Stomach (tissue), 9 donors: ENCODE results near the gene KCNQ1. TPM values are rescaled to one million over a fixed set of nuclear protein-coding genes. Genes with fewer than 3 reads are reported as not detected.

ENCODE experiments used
- DNase-seq, 2 donors: peaks; one replicate each; pipeline versions ENCODE4 v3.0.0 to v3.0.0-alpha.2; 2013 to 2019
- H3K27ac ChIP-seq, 5 donors: fragments of 200-600 bp in 4 of 5; sonication (generic) in 4 of 5; one replicate each; pipeline ENCODE4 v1.5.1; 2013 to 2019; ENCODE audit warnings: mild to moderate bottlenecking in 1 of 5, moderate library complexity in 1 of 5
- H3K27me3 ChIP-seq, 3 donors: fragments of 200-600 bp; sonication (generic); one replicate each; pipeline ENCODE4 v1.5.1; 2017 to 2019; ENCODE audit warnings: mixed run types in 1 of 3
- H3K36me3 ChIP-seq, 4 donors: fragments of 200-600 bp; sonication (generic); 1 replicate in 3 of 4; 2 replicates in 1 of 4; pipeline ENCODE4 v1.5.1; 2016 to 2019
- H3K4me1 ChIP-seq, 4 donors: fragments of 200-600 bp; sonication (generic); one replicate each; pipeline ENCODE4 v1.5.1; 2016 to 2019
- H3K4me3 ChIP-seq, 4 donors: fragments of 200-600 bp; sonication (generic) in 3 of 4; one replicate each; pipeline ENCODE4 v1.5.1; 2016 to 2019; ENCODE audit warnings: mild to moderate bottlenecking in 1 of 4
- H3K9me3 ChIP-seq, 4 donors: fragments of 200-600 bp; sonication (generic); one replicate each; pipeline ENCODE4 v1.5.1; 2016 to 2019
- CTCF ChIP-seq, 7 experiments: fragments of 450-650 bp in 4 of 7; fragments of 200-600 bp in 3 of 7; sonication (generic) in 3 of 7; IDR thresholded peaks; one replicate each; pipeline ENCODE4 v1.5.1; 2016 to 2019; ENCODE audit warnings: antibody characterized with exemption in 7 of 7, control low read depth in 2 of 7, mild to moderate bottlenecking in 1 of 7
- EP300 ChIP-seq: sonication (generic); formaldehyde crosslinking; IDR thresholded peaks from one replicate; pipeline ENCODE4 v1.6.1; 2017; ENCODE audit warnings: antibody characterized with exemption
- POLR2A ChIP-seq, 4 donors: fragments of 450-650 bp; IDR thresholded peaks; one replicate each; pipeline ENCODE4 v1.6.1; 2016; ENCODE audit warnings: antibody characterized with exemption in 4 of 4, control low read depth in 2 of 4, mild to moderate bottlenecking in 1 of 4, moderate library complexity in 1 of 4
- POLR2AphosphoS5 ChIP-seq, 3 donors: sonication (generic); formaldehyde crosslinking; IDR thresholded peaks; one replicate each; pipeline ENCODE4 v1.6.1; 2016; ENCODE audit warnings: antibody characterized with exemption in 3 of 3
- WGBS, 5 donors: extraction: QIAGEN DNeasy Blood & Tissue Kit in 3 of 5; methylation state at CpG; one replicate each; pipeline versions ENCODE4 v1.1.5 to v1.1.7; 2013 to 2018; 5-methylcytosine and 5-hydroxymethylcytosine counted together
- intact Hi-C: fragments of 100-400 bp; cut with DNase I; formaldehyde crosslinking; loops from one replicate; pipeline ENCODE4 v1.15.1; 2023; ENCODE audit warnings: low total_unique reads
- polyA plus RNA-seq, 3 donors: library from polyadenylated mRNA; stranded (reverse); fragments of 200-250 nt; gene quantifications; one replicate each; pipeline ENCODE4 v1.2.3, GENCODE V29; 2013
- total RNA-seq, 5 donors: library from RNA; depleted of rRNA; stranded (reverse); fragments of >200 nt; gene quantifications; one replicate each; pipeline versions ENCODE4 v1.1.0 to v1.2.3, GENCODE V29; 2014 to 2016
- donor health status: healthy with polysubstance abuse.
- donor health status: Bipolar disorder and iron deficiency.
- donor health status: healthy.

Gene KCNQ1
- total and polyA plus RNA-seq, 8 donors, result 12.1 to 155 (median 49.0) TPM

GRCh38 chr11:2708757-2709281, 264.0 kb downstream of the KCNQ1 start:
- H3K36me3 ChIP-seq, result peaks cover 0 to 2% (median 0%) of the 10 kb centered on the region in 4 donors
- peak in 1 of 2 donors; percentile 86 for DNase-seq
- TF ChIP-seq EP300, result no peak
- no peak for TF ChIP-seq POLR2A (IDR thresholded peaks at IDR 0.05)
- TF ChIP-seq POLR2AphosphoS5 (IDR thresholded peaks at IDR 0.05), result peak in 1 of 3 donors; percentile 47
- peaks cover 0 to 21% (median 13%) of the 10 kb centered on the region in 4 donors for H3K4me1 ChIP-seq
- 68 to 77% (median 73%) methylated on average over 14 of the region's 14 CpGs for WGBS, 5 donors
- H3K27me3 ChIP-seq, result no peaks in the 10 kb centered on the region
- intact Hi-C loops, result loop anchor here (10.0 kb wide), 1 partner anchor 166 kb away; no protein-coding TSS in a partner anchor
- peak overlapping the region in 2 of 4 donors; percentile 2 to 26 for H3K4me3 ChIP-seq
- no peaks in the 10 kb centered on the region for H3K9me3 ChIP-seq
- H3K27ac ChIP-seq, result peak overlapping the region in 4 of 5 donors; percentile 41 to 84 (median 68)

GRCh38 chr11:2709429-2709828, 264.6 kb downstream of the KCNQ1 start:
- 58 to 76% (median 65%) methylated on average over 8 of the region's 8 CpGs for WGBS, 5 donors
- intact Hi-C loops, result loop anchor here (10.0 kb wide), 1 partner anchor 165 kb away; no protein-coding TSS in a partner anchor
- Histone ChIP-seq H3K36me3 (peaks cover 0 to 8% (median 0%) of the 10 kb centered on the region in 4 donors), H3K4me3 (no peak overlapping the region), H3K4me1 (peaks cover 0 to 20% (median 12%) of the 10 kb centered on the region in 4 donors), H3K27ac (peak overlapping the region in 4 of 5 donors; percentile 4 to 84 (median 55)), H3K9me3 (no peaks in the 10 kb centered on the region), H3K27me3 (no peaks in the 10 kb centered on the region)
- DNase-seq, result peak in 1 of 2 donors; percentile 70
- TF ChIP-seq POLR2A (IDR thresholded peaks at IDR 0.05), result no peak
- TF ChIP-seq POLR2AphosphoS5 (IDR thresholded peaks at IDR 0.05), result no peak
- TF ChIP-seq EP300, result no peak
- TF ChIP-seq CTCF (IDR thresholded peaks at IDR 0.05), result no peak

GRCh38 chr11:2711161-2711560, 266.4 kb downstream of the KCNQ1 start:
- Histone ChIP-seq H3K4me1 (peaks cover 0 to 20% (median 12%) of the 10 kb centered on the region in 4 donors), H3K9me3 (no peaks in the 10 kb centered on the region), H3K4me3 (no peak overlapping the region), H3K27ac (no peak overlapping the region), H3K27me3 (no peaks in the 10 kb centered on the region), H3K36me3 (peaks cover 0 to 8% (median 0%) of the 10 kb centered on the region in 4 donors)
- TF ChIP-seq EP300 (no peak), POLR2A (IDR thresholded peaks at IDR 0.05) (no peak), CTCF (IDR thresholded peaks at IDR 0.05) (no peak), POLR2AphosphoS5 (IDR thresholded peaks at IDR 0.05) (no peak)
- intact Hi-C loops, result no loop called here
- WGBS, 5 donors, result 88 to 99% (median 94%) methylated on average over 6 of the region's 6 CpGs
- no peak for DNase-seq

- no peak for TF ChIP-seq POLR2AphosphoS5 (IDR thresholded peaks at IDR 0.05)
- TF ChIP-seq EP300, result no peak
- TF ChIP-seq CTCF (IDR thresholded peaks at IDR 0.05), result no peak
- TF ChIP-seq POLR2A (IDR thresholded peaks at IDR 0.05), result no peak
- no peak overlapping the region for H3K4me3 ChIP-seq
- no peaks in the 10 kb centered on the region for H3K27me3 ChIP-seq
- H3K27ac ChIP-seq, result no peak overlapping the region
- peaks cover 0 to 15% (median 9%) of the 10 kb centered on the region in 4 donors for H3K4me1 ChIP-seq
- H3K9me3 ChIP-seq, result no peaks in the 10 kb centered on the region
- intact Hi-C loops, result no loop called here
- 84 to 96% (median 95%) methylated on average over 12 of the region's 12 CpGs for WGBS, 5 donors
- peaks cover 0 to 8% (median 0%) of the 10 kb centered on the region in 4 donors for H3K36me3 ChIP-seq
- no peak for DNase-seq
Observed at GRCh38 chr11:2713094-2713493, 268.3 kb downstream of the KCNQ1 start.
